GM19455 (cell line): ENCODE results near the gene LHFPL6.

Source experiments
- ATAC-seq: cut with Tn5 transposase; IDR thresholded peaks from one replicate; pipeline ENCODE4 v1.9.1; 2021; ENCODE audit not compliant: unreplicated experiment

Gene LHFPL6

GRCh38 chr13:39596176-39596575, 6.8 kb downstream of the LHFPL6 start:
- ATAC-seq: no peak

GRCh38 chr13:39590466-39591036, 12.4 kb downstream of the LHFPL6 start:
- ATAC-seq: no peak

- no peak for ATAC-seq
Measured at GRCh38 chr13:39588384-39588783, 14.6 kb downstream of the LHFPL6 start.

- no peak for ATAC-seq
Measured at GRCh38 chr13:39587939-39588338, 15.1 kb downstream of the LHFPL6 start.

GRCh38 chr13:39586958-39587605, 15.9 kb downstream of the LHFPL6 start:
- no peak for ATAC-seq

- ATAC-seq: no peak
Measured at GRCh38 chr13:39586151-39586550, 16.8 kb downstream of the LHFPL6 start.

GRCh38 chr13:39585219-39585618, 17.8 kb downstream of the LHFPL6 start:
- no peak for ATAC-seq

GRCh38 chr13:39580881-39581575, 22.0 kb downstream of the LHFPL6 start:
- ATAC-seq: no peak

- ATAC-seq: no peak
Measured at GRCh38 chr13:39578821-39579291, 24.1 kb downstream of the LHFPL6 start.

GRCh38 chr13:39577838-39578491, 25.0 kb downstream of the LHFPL6 start:
- ATAC-seq: no peak

GRCh38 chr13:39577203-39577602, 25.8 kb downstream of the LHFPL6 start:
- no peak for ATAC-seq

- no peak for ATAC-seq
Measured at GRCh38 chr13:39575641-39576238, 27.3 kb downstream of the LHFPL6 start.

GRCh38 chr13:39571502-39572092, 31.4 kb downstream of the LHFPL6 start:
- no peak for ATAC-seq

- no peak for ATAC-seq
Measured at GRCh38 chr13:39567569-39567968, 35.4 kb downstream of the LHFPL6 start.

- ATAC-seq: no peak
Measured at GRCh38 chr13:39566216-39566869, 36.6 kb downstream of the LHFPL6 start.

- no peak for ATAC-seq
Measured at GRCh38 chr13:39565036-39565949, 37.7 kb downstream of the LHFPL6 start.

GRCh38 chr13:39563470-39563735, 39.6 kb downstream of the LHFPL6 start:
- ATAC-seq: no peak

GRCh38 chr13:39561971-39562370, 41.0 kb downstream of the LHFPL6 start:
- ATAC-seq: no peak

- ATAC-seq: no peak
Measured at GRCh38 chr13:39559847-39560246, 43.1 kb downstream of the LHFPL6 start.
